Smooth muscle cell (in vitro differentiated cells): ENCODE results near the gene TCTN1. TPM values are rescaled to one million over a fixed set of nuclear protein-coding genes. Genes with fewer than 3 reads are reported as not detected.

Experiments used
- DNase-seq: peaks from one replicate; lab custom pipeline; 2025; ENCODE audit not compliant: unreplicated experiment; lab: John Stamatoyannopoulos, UW
- H2AFZ ChIP-seq: fragments of 200-600 bp; sonication (generic); 2 replicates; pipeline ENCODE4 v1.6.0; 2016; ENCODE audit warnings: antibody characterized with exemption, low read depth, mild to moderate bottlenecking
- H3F3A ChIP-seq: fragments of 200-600 bp; sonication (generic); 2 replicates; pipeline ENCODE4 v1.6.0; 2017; ENCODE audit warnings: antibody characterized with exemption, low read depth
- H3K27ac ChIP-seq: fragments of 200-600 bp; sonication (generic); 2 replicates; pipeline ENCODE4 v1.5.1; 2016; ENCODE audit warnings: low read depth, mild to moderate bottlenecking
- H3K27me3 ChIP-seq: fragments of 200-600 bp; sonication (generic); 2 replicates; pipeline ENCODE4 v1.6.1; 2016; ENCODE audit warnings: low read depth, mild to moderate bottlenecking
- H3K36me3 ChIP-seq: fragments of 200-600 bp; sonication (generic); 2 replicates; pipeline ENCODE4 v1.5.1; 2016; ENCODE audit warnings: low read depth
- H3K4me1 ChIP-seq: fragments of 200-600 bp; sonication (generic); 2 replicates; pipeline ENCODE4 v1.5.1; 2016; ENCODE audit warnings: low read depth
- H3K4me2 ChIP-seq: fragments of 200-600 bp; sonication (generic); 2 replicates; pipeline ENCODE4 v1.6.0; 2016; ENCODE audit warnings: mild to moderate bottlenecking
- H3K4me3 ChIP-seq: fragments of 200-600 bp; sonication (generic); 2 replicates; pipeline ENCODE4 v1.5.1; 2016; ENCODE audit warnings: mild to moderate bottlenecking
- H3K79me2 ChIP-seq: fragments of 200-600 bp; sonication (generic); 2 replicates; pipeline ENCODE4 v1.6.0; 2016; ENCODE audit warnings: low read depth, mild to moderate bottlenecking
- H3K9ac ChIP-seq: fragments of 200-600 bp; sonication (generic); 2 replicates; pipeline ENCODE4 v1.6.0; 2016; ENCODE audit warnings: low read depth
- H3K9me3 ChIP-seq: fragments of 200-600 bp; sonication (generic); replicated peaks from 2 replicates; pipeline ENCODE4 v1.5.1; 2016; ENCODE audit warnings: low read depth
- H4K20me1 ChIP-seq: fragments of 200-600 bp; sonication (generic); 2 replicates; pipeline ENCODE4 v1.6.0; 2016; ENCODE audit warnings: low read depth
- WGBS: methylation state at CpG from one replicate; pipeline ENCODE4 v1.1.7; 2016; ENCODE audit warnings: low lambda C conversion rate; 5-methylcytosine and 5-hydroxymethylcytosine counted together
- polyA plus RNA-seq: library from polyadenylated mRNA; unstranded; fragments of >200 nt; fragmentation: Nextera tagmentation; extraction: Ambion mirVana; gene quantifications from 2 replicates; pipeline ENCODE4 v1.2.1, GENCODE V29; 2016
- total RNA-seq: library from RNA; depleted of rRNA; stranded (reverse); fragments of >200 nt; gene quantifications from 2 replicates; pipeline ENCODE4 v1.2.3, GENCODE V29; 2014
- TF ChIP-seq, protein P1 (sequence below): fragments of 200-600 bp; sonication (generic); IDR thresholded peaks from 2 replicates; pipeline ENCODE4 v1.5.1; 2017; ENCODE audit warnings: borderline replicate concordance, mild to moderate bottlenecking, antibody characterized with exemption; ENCODE audit not compliant: insufficient read depth, poor library complexity, severe bottlenecking

TCTN1 gene
- total and polyA plus RNA-seq, 2 experiments from 2014 or later = 22.5 to 28.4 TPM

DNA sequence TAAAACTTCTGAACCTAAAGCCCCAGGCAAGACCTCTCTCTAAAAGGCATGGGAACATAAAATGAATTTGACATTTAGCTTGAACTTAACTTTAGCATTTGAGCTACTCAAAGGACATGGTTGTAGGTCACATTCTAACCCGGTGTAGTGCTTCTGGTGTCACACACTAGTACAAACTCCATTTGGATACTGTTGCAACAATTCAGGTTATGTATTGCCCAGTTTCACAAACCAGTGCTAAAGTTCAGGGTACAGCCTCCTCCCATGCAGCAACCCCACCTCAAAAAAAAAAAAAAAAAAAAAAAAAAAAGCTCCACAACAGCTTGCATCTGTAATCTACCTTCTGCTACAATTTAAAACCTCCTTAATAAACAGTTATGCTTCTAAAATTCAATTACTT is 38.6 kb upstream of the TCTN1 start:
- Histone ChIP-seq H3K27ac (no peak overlapping the region), H3K4me2 (no peak overlapping the region), H3F3A (peaks cover 6% of the 10 kb centered on the region), H4K20me1 (peaks cover 56% of the 10 kb centered on the region), H3K4me1 (peaks cover 11% of the 10 kb centered on the region), H3K9ac (no peak overlapping the region), H3K36me3 (peaks cover 4% of the 10 kb centered on the region), H3K9me3 (peaks cover 3% of the 10 kb centered on the region), H3K4me3 (no peak overlapping the region), H2AFZ (no peak overlapping the region), H3K79me2 (peaks cover 83% of the 10 kb centered on the region), H3K27me3 (no peaks in the 10 kb centered on the region)
- DNase-seq = no peak
- TF ChIP-seq, protein P1, sequence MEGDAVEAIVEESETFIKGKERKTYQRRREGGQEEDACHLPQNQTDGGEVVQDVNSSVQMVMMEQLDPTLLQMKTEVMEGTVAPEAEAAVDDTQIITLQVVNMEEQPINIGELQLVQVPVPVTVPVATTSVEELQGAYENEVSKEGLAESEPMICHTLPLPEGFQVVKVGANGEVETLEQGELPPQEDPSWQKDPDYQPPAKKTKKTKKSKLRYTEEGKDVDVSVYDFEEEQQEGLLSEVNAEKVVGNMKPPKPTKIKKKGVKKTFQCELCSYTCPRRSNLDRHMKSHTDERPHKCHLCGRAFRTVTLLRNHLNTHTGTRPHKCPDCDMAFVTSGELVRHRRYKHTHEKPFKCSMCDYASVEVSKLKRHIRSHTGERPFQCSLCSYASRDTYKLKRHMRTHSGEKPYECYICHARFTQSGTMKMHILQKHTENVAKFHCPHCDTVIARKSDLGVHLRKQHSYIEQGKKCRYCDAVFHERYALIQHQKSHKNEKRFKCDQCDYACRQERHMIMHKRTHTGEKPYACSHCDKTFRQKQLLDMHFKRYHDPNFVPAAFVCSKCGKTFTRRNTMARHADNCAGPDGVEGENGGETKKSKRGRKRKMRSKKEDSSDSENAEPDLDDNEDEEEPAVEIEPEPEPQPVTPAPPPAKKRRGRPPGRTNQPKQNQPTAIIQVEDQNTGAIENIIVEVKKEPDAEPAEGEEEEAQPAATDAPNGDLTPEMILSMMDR = no peak
- WGBS = 75% methylated on average over 1 of the region's 1 CpG

DNA sequence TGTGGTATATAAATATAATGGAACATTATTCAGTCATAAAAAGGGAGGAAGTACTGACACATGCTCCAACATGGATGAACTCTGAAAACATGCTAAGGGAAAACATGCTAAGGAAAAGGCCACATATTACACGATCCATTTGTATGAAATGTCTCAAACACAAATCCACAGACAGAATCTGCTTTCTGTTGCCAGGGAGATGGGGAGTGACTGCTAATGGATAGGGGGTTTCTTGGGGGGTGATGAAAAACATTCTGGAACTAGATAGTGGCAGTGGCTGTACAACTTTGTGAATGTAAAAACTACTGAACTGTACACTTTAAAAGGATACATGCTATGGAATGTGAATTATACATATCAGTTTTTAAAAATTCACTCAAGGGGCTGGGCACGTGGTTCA is 37.4 kb upstream of the TCTN1 start:
- H2AFZ ChIP-seq = no peak overlapping the region
- H3K36me3 ChIP-seq = peaks cover 3% of the 10 kb centered on the region
- H4K20me1 ChIP-seq = peaks cover 68% of the 10 kb centered on the region
- 94% methylated on average over 2 of the region's 2 CpGs for WGBS
- H3K4me2 ChIP-seq = no peak overlapping the region
- no peak overlapping the region for H3K27ac ChIP-seq
- no peak overlapping the region for H3K9ac ChIP-seq
- H3F3A ChIP-seq = peaks cover 6% of the 10 kb centered on the region
- no peak overlapping the region for H3K4me3 ChIP-seq
- TF ChIP-seq, protein P1 = no peak
- H3K9me3 ChIP-seq = no peaks in the 10 kb centered on the region
- no peak for DNase-seq
- H3K27me3 ChIP-seq = no peaks in the 10 kb centered on the region
- H3K79me2 ChIP-seq = peaks cover 93% of the 10 kb centered on the region
- H3K4me1 ChIP-seq = peaks cover 12% of the 10 kb centered on the region

DNA sequence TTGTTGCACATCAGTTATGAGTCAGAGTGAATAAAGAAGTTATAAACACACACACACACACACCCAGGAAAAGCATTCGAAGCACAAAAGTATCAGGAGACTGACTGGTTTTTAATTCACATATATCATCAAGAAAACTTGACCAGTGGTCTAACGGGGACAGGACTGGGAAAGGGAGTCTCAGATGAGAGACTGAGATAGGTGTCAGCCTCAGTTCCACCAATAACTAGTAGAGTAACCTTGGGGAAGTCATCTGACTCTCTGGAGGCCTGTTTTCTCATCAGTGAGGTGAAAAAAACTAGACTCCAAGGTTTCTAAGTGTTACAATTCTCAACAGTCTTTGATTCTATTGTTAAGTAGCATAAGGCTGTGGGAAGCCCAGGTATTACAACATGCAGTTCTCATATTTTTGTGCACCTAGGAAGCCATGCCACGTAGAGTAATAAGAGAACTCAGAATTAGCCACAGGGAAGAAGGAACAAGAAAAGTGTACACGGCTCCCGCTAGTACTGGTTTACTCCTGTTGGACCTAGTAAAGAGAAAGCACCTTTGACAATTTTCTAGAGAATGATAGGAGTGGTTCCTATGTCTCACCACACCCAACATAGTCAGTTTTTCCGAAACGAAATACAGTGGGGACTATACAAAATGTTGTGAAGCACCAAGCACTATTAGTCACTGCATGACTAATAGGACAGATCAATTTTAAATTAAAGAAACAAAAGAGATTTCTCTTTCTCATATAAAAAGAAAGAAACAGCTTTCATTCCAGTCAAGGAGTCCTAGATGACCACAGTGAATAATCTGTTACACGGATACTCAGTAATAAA is 35.9 kb upstream of the TCTN1 start:
- H3K27ac ChIP-seq = peak overlapping the region; percentile 95
- H3K9me3 ChIP-seq = no peaks in the 10 kb centered on the region
- H3K27me3 ChIP-seq = no peaks in the 10 kb centered on the region
- peaks cover 17% of the 10 kb centered on the region for H3K4me1 ChIP-seq
- no peaks in the 10 kb centered on the region for H3K36me3 ChIP-seq
- 57% methylated on average over 8 of the region's 8 CpGs for WGBS
- H3F3A ChIP-seq = peaks cover 6% of the 10 kb centered on the region
- H3K9ac ChIP-seq = peak overlapping the region; percentile 81
- TF ChIP-seq, protein P1 = no peak
- no peak for DNase-seq
- H3K4me2 ChIP-seq = peak overlapping the region; percentile 67
- peaks cover 91% of the 10 kb centered on the region for H3K79me2 ChIP-seq
- H3K4me3 ChIP-seq = no peak overlapping the region
- H4K20me1 ChIP-seq = peaks cover 80% of the 10 kb centered on the region
- no peak overlapping the region for H2AFZ ChIP-seq
